Left renal cortex interstitium (tissue), 4 donors: ENCODE results near the gene FCHSD2. TPM values are rescaled to one million over a fixed set of nuclear protein-coding genes. Genes with fewer than 3 reads are reported as not detected.
"Not testable (repeated sequence)": the region's sequence is repeated elsewhere in the genome, so short reads cannot be mapped to it uniquely, and the experiment has no call there.

Experiments
- DNase-seq, 4 donors: peaks; one replicate each; pipeline ENCODE4 v3.0.0-alpha.2; 2013; ENCODE audit warnings: low read depth in 4 of 4, low spot score in 2 of 4, missing footprints in 1 of 4
- polyA plus RNA-seq, 4 donors: library from polyadenylated mRNA; unstranded; fragments of 120-200 nt; gene quantifications; one replicate each; pipeline ENCODE4 v1.2.1, GENCODE V29; 2013; ENCODE audit not compliant: insufficient read length in 4 of 4

The FCHSD2 gene
- polyA plus RNA-seq, 4 donors: 36.1 to 43.2 (median 37.8) TPM

- no peak for DNase-seq
Observed at GRCh38 chr11:72943664-72944063, 198.5 kb downstream of the FCHSD2 start.

- no peak for DNase-seq
Observed at GRCh38 chr11:72940417-72940816, 201.7 kb downstream of the FCHSD2 start.

- no peak for DNase-seq
Observed at GRCh38 chr11:72939031-72939430, 203.1 kb downstream of the FCHSD2 start.

GRCh38 chr11:72937439-72937838 is 204.7 kb downstream of the FCHSD2 start:
- DNase-seq: no peak

- DNase-seq: no peak
Observed at GRCh38 chr11:72935700-72936099, 206.4 kb downstream of the FCHSD2 start.

GRCh38 chr11:72932132-72932570 is 210.0 kb downstream of the FCHSD2 start:
- DNase-seq: no peak

- no peak for DNase-seq
Observed at GRCh38 chr11:72930008-72930407, 212.1 kb downstream of the FCHSD2 start.

- DNase-seq: no peak
Observed at GRCh38 chr11:72929256-72929655, 212.9 kb downstream of the FCHSD2 start.

- no peak for DNase-seq
Observed at GRCh38 chr11:72927380-72927779, 214.7 kb downstream of the FCHSD2 start.

GRCh38 chr11:72926076-72926475 is 216.0 kb downstream of the FCHSD2 start:
- DNase-seq: no peak

- DNase-seq: no peak
Observed at GRCh38 chr11:72925656-72926055, 216.5 kb downstream of the FCHSD2 start.

GRCh38 chr11:72924568-72925190 is 217.4 kb downstream of the FCHSD2 start:
- DNase-seq: no peak

GRCh38 chr11:72921028-72921716 is 220.9 kb downstream of the FCHSD2 start:
- no peak for DNase-seq

GRCh38 chr11:72920001-72920400 is 222.1 kb downstream of the FCHSD2 start:
- no peak for DNase-seq

- no peak for DNase-seq
Observed at GRCh38 chr11:72918851-72919250, 223.3 kb downstream of the FCHSD2 start.

GRCh38 chr11:72912253-72912652 is 229.9 kb downstream of the FCHSD2 start:
- DNase-seq: no peak

- DNase-seq: not testable (repeated sequence)
Observed at GRCh38 chr11:72909558-72910388, 232.3 kb downstream of the FCHSD2 start.

- DNase-seq: no peak
Observed at GRCh38 chr11:72908032-72908676, 234.0 kb downstream of the FCHSD2 start.

- no peak for DNase-seq
Observed at GRCh38 chr11:72904016-72904415, 238.1 kb downstream of the FCHSD2 start.

- DNase-seq: no peak
Observed at GRCh38 chr11:72901374-72901773, 240.7 kb downstream of the FCHSD2 start.

GRCh38 chr11:72900013-72900412 is 242.1 kb downstream of the FCHSD2 start:
- DNase-seq: no peak
